Naive B cell (primary cell): ENCODE results near the gene ZNF280B. TPM values are rescaled to one million over a fixed set of nuclear protein-coding genes. Genes with fewer than 3 reads are reported as not detected.
"Not testable (repeated sequence)": the region's sequence is repeated elsewhere in the genome, so short reads cannot be mapped to it uniquely, and the experiment has no call there.

Experiments
- ATAC-seq, 2 donors: fragments of 150-1000 bp; cut with Tn5 transposase; 2 replicates each; pipeline ENCODE4 v1.10.0; 2021; ENCODE audit warnings: low read depth in 2 of 2, mild to moderate bottlenecking in 2 of 2, moderate library complexity in 2 of 2
- DNase-seq: peaks from one replicate; pipeline ENCODE4 v3.0.0; 2022
- H3K27ac Mint-ChIP-seq, 6 donors: one replicate each; pipeline ENCODE4 v1.8.0; 2020 to 2022; ENCODE audit warnings: mild to moderate bottlenecking in 6 of 6, mixed read lengths in 6 of 6, moderate library complexity in 5 of 6, inconsistent platforms in 2 of 6
- H3K27me3 Mint-ChIP-seq, 3 donors: one replicate each; pipeline ENCODE4 v1.8.0; 2021 to 2022; ENCODE audit warnings: mixed read lengths in 3 of 3, mild to moderate bottlenecking in 1 of 3
- H3K36me3 Mint-ChIP-seq, 2 donors: one replicate each; pipeline ENCODE4 v1.8.0; 2020 to 2022; ENCODE audit warnings: mixed read lengths in 2 of 2, inconsistent platforms in 1 of 2, mild to moderate bottlenecking in 1 of 2
- H3K4me1 Mint-ChIP-seq, 3 donors: one replicate each; pipeline ENCODE4 v1.8.0; 2020 to 2022; ENCODE audit warnings: mixed read lengths in 3 of 3, inconsistent platforms in 1 of 3, mild to moderate bottlenecking in 1 of 3, moderate library complexity in 1 of 3
- H3K4me3 Mint-ChIP-seq, 8 donors: one replicate each; pipeline ENCODE4 v1.8.0; 2020 to 2022; ENCODE audit warnings: mild to moderate bottlenecking in 8 of 8, mixed read lengths in 8 of 8, moderate library complexity in 8 of 8, inconsistent platforms in 2 of 8
- H3K9me3 Mint-ChIP-seq, 7 donors: one replicate each; pipeline ENCODE4 v1.8.0; 2020 to 2022; ENCODE audit warnings: mixed read lengths in 7 of 7, mild to moderate bottlenecking in 5 of 7, inconsistent platforms in 2 of 7, moderate library complexity in 1 of 7
- polyA plus RNA-seq, 6 donors: library from polyadenylated mRNA; unstranded; fragments of 300-500 nt; fragmentation: Illumina TruSeq; gene quantifications; one replicate each; pipeline ENCODE4 v1.2.3, GENCODE V29; 2021; ENCODE audit warnings: low read depth in 6 of 6

ZNF280B gene
- polyA plus RNA-seq, 6 donors from 2014 or later: 2.4 to 4.1 (median 3.2) TPM

- H3K36me3 Mint-ChIP-seq: peaks cover 0 to 21% of the 10 kb centered on the region in 2 donors
- H3K9me3 Mint-ChIP-seq: peaks cover 1 to 22% (median 8%) of the 10 kb centered on the region in 7 donors
- peak overlapping the region; percentile 74 to 99 (median 97) for H3K27ac Mint-ChIP-seq
- no peak for DNase-seq
- peak in 1 of 2 donors; percentile 3 for ATAC-seq
- no peaks in the 10 kb centered on the region for H3K27me3 Mint-ChIP-seq
- peak overlapping the region in 5 of 8 donors; percentile 63 to 88 (median 74) for H3K4me3 Mint-ChIP-seq
- peaks cover 31 to 47% (median 38%) of the 10 kb centered on the region in 3 donors for H3K4me1 Mint-ChIP-seq
Observed at GRCh38 chr22:22449819-22450218, 58.7 kb downstream of the ZNF280B start.

GRCh38 chr22:22446517-22446916 lies 62.0 kb downstream of the ZNF280B start:
- peaks cover 0 to 2% (median 0%) of the 10 kb centered on the region in 7 donors for H3K9me3 Mint-ChIP-seq
- no peaks in the 10 kb centered on the region for H3K36me3 Mint-ChIP-seq
- no peaks in the 10 kb centered on the region for H3K27me3 Mint-ChIP-seq
- H3K4me3 Mint-ChIP-seq: no peak overlapping the region
- H3K4me1 Mint-ChIP-seq: peaks cover 18 to 27% (median 23%) of the 10 kb centered on the region in 3 donors
- H3K27ac Mint-ChIP-seq: peak overlapping the region in 1 of 6 donors; percentile 51
- no peak for ATAC-seq
- no peak for DNase-seq

DNA sequence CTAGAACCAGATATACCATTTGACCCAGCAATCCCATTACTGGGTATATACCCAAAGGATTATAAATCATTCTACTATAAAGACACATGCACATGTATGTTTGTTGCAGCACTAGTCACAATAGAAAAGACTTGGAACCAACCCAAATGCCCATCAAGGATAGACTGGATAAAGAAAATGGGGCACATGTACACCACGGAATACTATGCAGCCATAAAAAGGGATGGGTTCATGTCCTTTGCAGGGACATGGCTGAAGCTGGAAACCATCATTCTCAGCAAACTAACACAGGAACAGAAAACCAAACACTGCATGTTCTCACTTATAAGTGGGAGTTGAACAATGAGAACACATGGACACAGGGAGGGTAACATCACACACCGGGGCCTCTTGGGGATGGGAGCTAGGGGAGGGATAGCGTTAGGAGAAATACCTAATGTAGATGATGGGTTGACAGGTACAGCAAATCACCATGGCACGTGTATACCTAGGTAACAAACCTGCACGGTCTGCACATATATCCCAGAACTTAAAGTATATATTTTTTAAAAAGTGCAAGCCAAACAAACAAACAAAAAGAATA lies 64.4 kb downstream of the ZNF280B start:
- not testable (repeated sequence) for H3K9me3 Mint-ChIP-seq, ATAC-seq, DNase-seq, H3K27me3 Mint-ChIP-seq, H3K36me3 Mint-ChIP-seq
- peak overlapping the region in 1 of 8 donors; percentile 21 for H3K4me3 Mint-ChIP-seq
- peaks cover 0 to 13% (median 6%) of the 10 kb centered on the region in 3 donors for H3K4me1 Mint-ChIP-seq
- H3K27ac Mint-ChIP-seq: peak overlapping the region in 2 of 6 donors; percentile 40 to 49

DNA sequence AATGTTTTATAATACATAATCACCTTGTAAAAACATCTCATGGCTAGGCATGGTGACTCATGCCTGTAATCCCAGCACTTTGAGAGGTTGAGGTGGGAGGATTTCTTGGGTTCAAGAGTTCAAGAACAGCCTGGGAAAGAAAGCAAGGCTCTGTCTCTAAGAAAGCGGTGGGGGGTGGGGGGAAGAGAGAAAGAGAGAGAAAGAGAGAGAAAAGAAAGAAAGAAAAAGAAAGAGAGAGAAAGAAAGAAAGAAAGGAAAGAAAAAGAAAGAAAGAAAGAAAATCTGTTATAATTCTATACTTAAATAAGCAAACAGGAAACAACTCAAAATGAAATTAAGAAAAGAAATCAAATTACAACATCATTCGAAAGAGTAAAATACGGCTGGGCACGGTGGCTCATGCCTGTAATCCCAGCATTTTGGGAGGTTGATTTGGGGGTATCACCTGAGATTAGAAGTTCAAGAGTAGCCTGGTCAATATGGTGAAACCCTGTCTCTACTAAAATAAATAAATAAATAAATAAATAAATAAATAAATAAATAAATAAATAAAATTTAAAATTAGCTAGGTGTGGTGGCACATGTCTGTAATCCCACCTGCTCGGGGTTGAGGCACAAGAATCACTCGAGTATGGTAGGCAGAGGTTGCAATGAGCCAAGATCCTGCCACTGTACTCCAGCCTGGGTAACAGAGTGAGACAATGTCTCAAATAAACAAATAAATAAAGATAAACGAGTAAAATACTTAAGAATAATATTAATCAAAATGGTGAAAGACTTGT lies 65.4 kb downstream of the ZNF280B start:
- H3K4me3 Mint-ChIP-seq: no peak overlapping the region
- no peaks in the 10 kb centered on the region for H3K27me3 Mint-ChIP-seq
- no peak overlapping the region for H3K27ac Mint-ChIP-seq
- H3K9me3 Mint-ChIP-seq: peaks cover 0 to 2% (median 0%) of the 10 kb centered on the region in 7 donors
- DNase-seq (no peak), ATAC-seq (no peak)
- peaks cover 0 to 13% (median 2%) of the 10 kb centered on the region in 3 donors for H3K4me1 Mint-ChIP-seq
- no peaks in the 10 kb centered on the region for H3K36me3 Mint-ChIP-seq

DNA sequence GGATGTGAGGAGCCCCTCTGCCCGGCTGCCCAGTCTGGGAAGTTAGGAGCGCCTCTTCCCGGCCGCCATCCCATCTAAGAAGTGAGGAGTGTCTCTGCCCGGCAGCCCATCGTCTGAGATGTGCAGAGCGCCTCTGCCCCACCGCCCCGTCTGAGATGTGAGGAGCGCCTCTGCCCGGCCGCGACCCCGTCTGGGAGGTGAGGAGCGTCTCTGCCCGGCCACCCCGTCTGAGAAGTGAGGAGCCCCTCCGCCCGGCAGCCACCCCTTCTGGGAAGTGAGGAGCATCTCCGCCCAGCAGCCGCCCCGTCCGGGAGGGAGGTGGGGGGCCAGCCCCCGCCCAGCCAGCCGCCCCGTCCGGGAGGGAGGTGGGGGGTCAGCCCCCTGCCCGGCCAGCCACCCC lies 66.9 kb downstream of the ZNF280B start:
- peaks cover 2 to 13% (median 5%) of the 10 kb centered on the region in 3 donors for H3K4me1 Mint-ChIP-seq
- H3K4me3 Mint-ChIP-seq, H3K27me3 Mint-ChIP-seq, ATAC-seq, DNase-seq, H3K36me3 Mint-ChIP-seq, H3K27ac Mint-ChIP-seq, H3K9me3 Mint-ChIP-seq: not testable (repeated sequence)

- H3K27me3 Mint-ChIP-seq: peaks cover 0 to 5% (median 0%) of the 10 kb centered on the region in 3 donors
- peak overlapping the region in 1 of 8 donors; percentile 23 for H3K4me3 Mint-ChIP-seq
- H3K36me3 Mint-ChIP-seq: no peaks in the 10 kb centered on the region
- no peak for ATAC-seq
- no peak overlapping the region for H3K27ac Mint-ChIP-seq
- H3K4me1 Mint-ChIP-seq: peaks cover 5 to 8% (median 7%) of the 10 kb centered on the region in 3 donors
- no peak for DNase-seq
- peaks cover 0 to 8% (median 6%) of the 10 kb centered on the region in 7 donors for H3K9me3 Mint-ChIP-seq
Observed at GRCh38 chr22:22440188-22440587, 68.4 kb downstream of the ZNF280B start.

Other genes starting within 250 kb of the ZNF280B start
- gene ZNF280A, start 11.5 kb upstream of the ZNF280B start, polyA plus RNA-seq: not detected
- gene PRAME, start 50.5 kb upstream of the ZNF280B start, polyA plus RNA-seq: not detected
- gene GGTLC2, start 135.9 kb upstream of the ZNF280B start, polyA plus RNA-seq: not detected